PC-3 (cell line): ENCODE data around the gene FBXO10. TPM values are rescaled to one million over a fixed set of nuclear protein-coding genes. Genes with fewer than 3 reads are reported as not detected.
"Not testable (repeated sequence)": the region's sequence is repeated elsewhere in the genome, so short reads cannot be mapped to it uniquely, and the experiment has no call there.

Experiments
- ATAC-seq: fragments of 200-7000 bp; cut with Tn5 transposase; 2 replicates; pipeline ENCODE4 v1.9.1; 2020; ENCODE audit warnings: mild to moderate bottlenecking, moderate library complexity
- BruUV-seq: library from RNA; stranded (reverse); fragments of 400-500 nt; replicated peaks from 2 replicates; lab custom pipeline; 2021; lab: Mats Ljungman, UMichigan
- CTCF ChIA-PET: fragments of 300-600 bp; sonication (Branson Sonifier 250); formaldehyde crosslinking; loops from one replicate; lab custom pipeline; 2022; ENCODE audit warnings: antibody characterized with exemption; lab: Charles Lee
- POLR2A ChIA-PET: fragments of 300-600 bp; sonication (Branson Sonifier 250); formaldehyde crosslinking; loops from one replicate; lab custom pipeline; 2022; ENCODE audit warnings: antibody characterized with exemption; ENCODE audit not compliant: unreplicated experiment; lab: Charles Lee
- DNase-seq: peaks from one replicate; pipeline ENCODE4 v3.0.0-alpha.2; 2015
- H2AFZ ChIP-seq: fragments of 300-600 bp; sonication (generic); 2 replicates; pipeline ENCODE4 v1.6.0; 2016; ENCODE audit warnings: antibody characterized with exemption, low read length
- H3F3A ChIP-seq: fragments of 300-600 bp; sonication (generic); one replicate; pipeline ENCODE4 v1.6.0; 2017; ENCODE audit warnings: antibody characterized with exemption, low read length, control low read depth, mild to moderate bottlenecking; ENCODE audit not compliant: unreplicated experiment
- H3K27ac ChIP-seq: fragments of 300-600 bp; sonication (generic); 2 replicates; pipeline ENCODE4 v1.5.1; 2016; ENCODE audit warnings: mild to moderate bottlenecking, low read length
- H3K27me3 ChIP-seq: fragments of 300-600 bp; sonication (generic); 2 replicates; pipeline ENCODE4 v1.6.1; 2016; ENCODE audit warnings: low read length, mixed read lengths
- H3K36me3 ChIP-seq: fragments of 300-600 bp; sonication (generic); 2 replicates; pipeline ENCODE4 v1.6.1; 2016; ENCODE audit warnings: low read depth, mixed run types, low read length, mixed read lengths
- H3K4me1 ChIP-seq: fragments of 300-600 bp; sonication (generic); 2 replicates; pipeline ENCODE4 v1.5.1; 2016; ENCODE audit warnings: low read length; ENCODE audit not compliant: insufficient read depth
- H3K4me2 ChIP-seq: fragments of 300-600 bp; sonication (generic); 2 replicates; pipeline ENCODE4 v1.6.0; 2016; ENCODE audit warnings: low read length
- H3K4me3 ChIP-seq: fragments of 300-600 bp; sonication (generic); 2 replicates; pipeline ENCODE4 v1.5.1; 2016; ENCODE audit warnings: mild to moderate bottlenecking, low read length, mixed read lengths
- H3K79me2 ChIP-seq: fragments of 300-600 bp; sonication (generic); 2 replicates; pipeline ENCODE4 v1.6.1; 2017; ENCODE audit warnings: low read length, mixed read lengths
- H3K9ac ChIP-seq: fragments of 300-600 bp; sonication (generic); 2 replicates; pipeline ENCODE4 v1.6.0; 2016; ENCODE audit warnings: mild to moderate bottlenecking, low read length
- H3K9me2 ChIP-seq: fragments of 300-600 bp; sonication (generic); replicated peaks from 2 replicates; pipeline ENCODE4 v1.6.1; 2016; ENCODE audit warnings: mixed run types, low read length, mixed read lengths
- H3K9me3 ChIP-seq: fragments of 300-600 bp; sonication (generic); 2 replicates; pipeline ENCODE4 v1.6.1; 2016; ENCODE audit warnings: low read length, mixed read lengths
- H4K20me1 ChIP-seq: fragments of 300-600 bp; sonication (generic); 2 replicates; pipeline ENCODE4 v1.6.1; 2016; ENCODE audit warnings: low read length, mixed read lengths
- EZH2 ChIP-seq: fragments of 300-600 bp; sonication (generic); IDR thresholded peaks from one replicate; pipeline ENCODE4 v1.6.1; 2017; ENCODE audit warnings: antibody characterized with exemption, mild to moderate bottlenecking, low read length; ENCODE audit not compliant: unreplicated experiment
- EZH2phosphoT487 ChIP-seq: fragments of 300-600 bp; sonication (generic); IDR thresholded peaks from 2 replicates; pipeline ENCODE4 v1.6.1; 2018; ENCODE audit warnings: mild to moderate bottlenecking, antibody characterized with exemption, low read length, borderline replicate concordance
- intact Hi-C: fragments of 100-400 bp; cut with micrococcal nuclease; formaldehyde crosslinking; loops from 2 replicates; pipeline ENCODE4 v1.9.0; 2023
- total RNA-seq: library from RNA; depleted of rRNA; stranded (reverse); fragments of >200 nt; gene quantifications from 2 replicates; pipeline ENCODE4 v1.2.3, GENCODE V29; 2014
- TF ChIP-seq, protein P1 (sequence below): fragments of 300-600 bp; sonication (generic); conservative IDR thresholded peaks from 2 replicates; pipeline ENCODE4 v1.5.1; 2017; ENCODE audit warnings: antibody characterized with exemption, low read depth, mild to moderate bottlenecking, low read length

The FBXO10 gene
- total RNA-seq, 1 experiment from 2014 or later: 2.6 TPM

DNA sequence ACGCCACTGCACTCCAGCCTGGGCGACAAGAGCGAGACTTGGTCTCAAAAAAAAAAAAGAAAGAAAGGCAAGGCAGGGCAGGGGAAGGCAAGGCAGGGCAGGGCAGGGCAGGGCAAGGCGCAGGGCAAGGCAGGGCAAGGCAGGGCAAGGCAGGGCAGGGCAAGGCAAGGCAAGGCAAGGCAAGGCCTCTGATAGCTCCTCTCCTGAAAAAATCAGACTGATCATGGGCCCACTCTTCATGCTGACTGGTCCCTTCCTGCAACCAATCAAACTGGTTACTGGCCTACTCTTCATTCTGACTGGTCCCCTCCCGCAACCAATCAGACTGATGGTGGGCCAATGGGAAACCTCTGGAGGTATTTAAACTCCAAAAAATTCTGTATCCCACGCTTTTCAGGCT, 107.6 kb downstream of the FBXO10 start:
- BruUV-seq: no TSS peak
- Histone ChIP-seq H3K4me2 (no peak overlapping the region), H3K9ac (no peak overlapping the region), H3K9me2 (no peaks in the 10 kb centered on the region), H3K9me3 (no peaks in the 10 kb centered on the region), H3K27ac (no peak overlapping the region), H4K20me1 (peaks cover 8% of the 10 kb centered on the region; the same call in 1 of the 2 replicates), H3K27me3 (no peaks in the 10 kb centered on the region), H3K79me2 (peaks cover 13% of the 10 kb centered on the region), H3K4me3 (no peak overlapping the region), H3K36me3 (no peaks in the 10 kb centered on the region), H3K4me1 (peaks cover 14% of the 10 kb centered on the region), H2AFZ (no peak overlapping the region), H3F3A (no peaks in the 10 kb centered on the region)
- TF ChIP-seq EZH2phosphoT487 (no peak), EZH2 (no peak)
- TF ChIP-seq, protein P1, sequence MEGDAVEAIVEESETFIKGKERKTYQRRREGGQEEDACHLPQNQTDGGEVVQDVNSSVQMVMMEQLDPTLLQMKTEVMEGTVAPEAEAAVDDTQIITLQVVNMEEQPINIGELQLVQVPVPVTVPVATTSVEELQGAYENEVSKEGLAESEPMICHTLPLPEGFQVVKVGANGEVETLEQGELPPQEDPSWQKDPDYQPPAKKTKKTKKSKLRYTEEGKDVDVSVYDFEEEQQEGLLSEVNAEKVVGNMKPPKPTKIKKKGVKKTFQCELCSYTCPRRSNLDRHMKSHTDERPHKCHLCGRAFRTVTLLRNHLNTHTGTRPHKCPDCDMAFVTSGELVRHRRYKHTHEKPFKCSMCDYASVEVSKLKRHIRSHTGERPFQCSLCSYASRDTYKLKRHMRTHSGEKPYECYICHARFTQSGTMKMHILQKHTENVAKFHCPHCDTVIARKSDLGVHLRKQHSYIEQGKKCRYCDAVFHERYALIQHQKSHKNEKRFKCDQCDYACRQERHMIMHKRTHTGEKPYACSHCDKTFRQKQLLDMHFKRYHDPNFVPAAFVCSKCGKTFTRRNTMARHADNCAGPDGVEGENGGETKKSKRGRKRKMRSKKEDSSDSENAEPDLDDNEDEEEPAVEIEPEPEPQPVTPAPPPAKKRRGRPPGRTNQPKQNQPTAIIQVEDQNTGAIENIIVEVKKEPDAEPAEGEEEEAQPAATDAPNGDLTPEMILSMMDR: no peak
- intact Hi-C loops: no loop called here
- no peak for ATAC-seq
- POLR2A ChIA-PET: no interaction called here
- CTCF ChIA-PET: no interaction called here
- DNase-seq: no peak

DNA sequence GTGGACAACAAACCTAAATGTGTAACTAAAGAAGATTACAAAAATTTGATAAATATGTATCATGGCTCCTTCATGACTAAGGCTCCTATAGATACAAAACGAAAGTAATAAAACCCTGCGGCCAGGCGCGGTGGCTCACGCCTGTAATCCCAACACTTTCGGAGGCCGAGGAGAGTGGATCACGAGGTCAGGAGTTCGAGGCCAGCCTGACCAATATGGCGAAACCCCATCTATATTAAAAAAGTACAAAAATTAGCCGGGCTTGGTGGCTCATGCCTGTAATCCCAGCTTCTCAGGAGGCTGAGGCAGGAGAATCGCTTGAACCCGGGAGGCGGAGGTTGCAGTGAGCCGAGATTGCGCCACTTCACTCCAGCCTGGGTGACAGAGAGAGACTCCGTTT, 108.7 kb downstream of the FBXO10 start:
- H4K20me1 ChIP-seq: peaks cover 10% of the 10 kb centered on the region; the same call in 1 of the 2 replicates
- CTCF ChIA-PET, H3K9ac ChIP-seq, H3F3A ChIP-seq, ATAC-seq, DNase-seq, H3K9me2 ChIP-seq, H2AFZ ChIP-seq, BruUV-seq, intact Hi-C loops, H3K36me3 ChIP-seq, H3K27me3 ChIP-seq, H3K4me2 ChIP-seq, H3K27ac ChIP-seq, POLR2A ChIA-PET, H3K9me3 ChIP-seq, H3K4me3 ChIP-seq: not testable (repeated sequence)
- peaks cover 20% of the 10 kb centered on the region for H3K4me1 ChIP-seq
- peaks cover 24% of the 10 kb centered on the region for H3K79me2 ChIP-seq

DNA sequence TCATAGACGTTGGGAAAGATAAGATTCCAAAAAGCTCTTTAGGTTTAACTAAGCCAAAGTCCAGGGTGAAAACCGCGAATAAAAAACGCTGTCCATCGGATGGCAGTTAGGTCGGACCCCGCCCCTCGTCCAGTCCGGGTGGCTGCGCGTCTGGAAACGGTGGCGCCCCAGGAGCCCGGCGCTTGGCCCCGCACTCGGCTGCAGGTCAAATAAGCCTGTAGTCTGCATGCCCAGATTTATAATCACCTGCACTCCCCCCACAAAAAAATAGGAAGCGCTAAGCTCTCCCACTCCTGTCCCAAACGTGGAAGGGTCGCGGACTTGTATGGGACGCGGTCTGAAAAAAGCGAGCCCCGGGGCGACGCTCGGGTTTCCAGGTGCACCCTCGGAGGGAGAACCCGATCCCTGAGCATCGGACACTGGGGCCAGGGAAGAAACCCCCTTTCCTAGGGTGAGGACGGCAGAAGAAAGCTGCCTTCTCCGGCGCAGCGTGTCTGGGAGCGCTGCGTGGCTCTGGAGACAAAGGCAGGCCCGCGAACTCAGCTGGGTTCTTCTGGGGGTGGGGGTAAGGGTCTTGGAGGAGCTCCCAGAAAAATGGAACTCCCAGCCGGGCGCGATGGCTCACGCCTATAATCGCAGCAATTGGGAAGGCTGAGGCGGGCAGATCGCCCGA, 110.0 kb downstream of the FBXO10 start:
- intact Hi-C loops: no loop called here
- Histone ChIP-seq H3K4me3 (peak overlapping the region; percentile 78), H2AFZ (peak overlapping the region; percentile 90), H3K79me2 (peaks cover 38% of the 10 kb centered on the region), H3F3A (no peaks in the 10 kb centered on the region), H3K9me3 (no peaks in the 10 kb centered on the region), H3K4me2 (peak overlapping the region; percentile 91), H3K4me1 (peaks cover 14% of the 10 kb centered on the region), H3K9ac (peak overlapping the region; percentile 88), H4K20me1 (peaks cover 10% of the 10 kb centered on the region; the same call in 1 of the 2 replicates), H3K27me3 (no peaks in the 10 kb centered on the region), H3K27ac (peak overlapping the region; percentile 74), H3K9me2 (no peaks in the 10 kb centered on the region), H3K36me3 (no peaks in the 10 kb centered on the region)
- DNase-seq: no peak
- TF ChIP-seq EZH2phosphoT487 (no peak), EZH2 (no peak)
- TF ChIP-seq, protein P1: no peak
- ATAC-seq: peak; percentile 22
- TSS peak; percentile 99 for BruUV-seq
- ChIA-PET CTCF (no interaction called here), POLR2A (no interaction called here)
